ENCODE data around the gene CYS1.
"Not testable (repeated sequence)": the region's sequence is repeated elsewhere in the genome, so short reads cannot be mapped to it uniquely, and the experiment has no call there.

Gene CYS1

GRCh38 chr2:10019602-10020400 lies 60.4 kb downstream of the CYS1 start:
- no peak for DNase-seq (ENCODE audit: low spot score)

DNA sequence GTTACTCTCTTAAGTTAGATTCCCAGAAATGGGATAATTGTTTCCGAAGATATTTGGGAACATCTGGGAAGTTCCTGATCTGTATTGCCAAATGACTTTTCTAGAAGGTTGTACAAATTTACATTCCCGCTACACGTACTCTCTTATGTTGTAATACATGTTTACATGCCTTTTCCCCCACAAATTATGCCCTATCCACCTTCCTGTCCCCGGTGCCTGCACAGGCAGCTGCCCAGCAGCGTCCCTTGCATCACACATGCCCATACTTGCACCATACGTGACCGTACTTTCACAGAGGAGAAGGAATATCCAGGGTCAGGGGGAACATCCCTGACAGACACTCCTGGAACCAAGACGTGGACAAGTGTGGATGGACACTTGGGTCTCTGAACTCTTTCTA lies 61.0 kb downstream of the CYS1 start:
- CTCF ChIA-PET, result interaction anchor here (0.7 to 1.5 kb wide), 2 partner anchors 33 to 35 kb away, joined by 3 to 5 read pairs; no protein-coding TSS in a partner anchor
- DNase-seq (ENCODE audit: low spot score), result peak; percentile 39
- H3K27ac ChIP-seq, result peak overlapping the region; percentile 61
- POLR2A ChIA-PET (ENCODE audit: low non-redundant PET), result no interaction called here
- TF ChIP-seq CTCF (conservative IDR thresholded peaks at IDR 0.05; ENCODE audit: low read depth), result no peak

More at GRCh38 chr2:10019602-10020400, 60.4 kb downstream of the CYS1 start:
- TF ChIP-seq CTCF (conservative IDR thresholded peaks at IDR 0.05; ENCODE audit: low read depth), result no peak
- ChIA-PET POLR2A (ENCODE audit: low non-redundant PET) (no interaction called here), CTCF (interaction anchor here (1.5 kb wide), 1 partner anchor 36 kb away, joined by 5 read pairs; no protein-coding TSS in a partner anchor)
- H3K27ac ChIP-seq, result peak overlapping the region; percentile 61

DNA sequence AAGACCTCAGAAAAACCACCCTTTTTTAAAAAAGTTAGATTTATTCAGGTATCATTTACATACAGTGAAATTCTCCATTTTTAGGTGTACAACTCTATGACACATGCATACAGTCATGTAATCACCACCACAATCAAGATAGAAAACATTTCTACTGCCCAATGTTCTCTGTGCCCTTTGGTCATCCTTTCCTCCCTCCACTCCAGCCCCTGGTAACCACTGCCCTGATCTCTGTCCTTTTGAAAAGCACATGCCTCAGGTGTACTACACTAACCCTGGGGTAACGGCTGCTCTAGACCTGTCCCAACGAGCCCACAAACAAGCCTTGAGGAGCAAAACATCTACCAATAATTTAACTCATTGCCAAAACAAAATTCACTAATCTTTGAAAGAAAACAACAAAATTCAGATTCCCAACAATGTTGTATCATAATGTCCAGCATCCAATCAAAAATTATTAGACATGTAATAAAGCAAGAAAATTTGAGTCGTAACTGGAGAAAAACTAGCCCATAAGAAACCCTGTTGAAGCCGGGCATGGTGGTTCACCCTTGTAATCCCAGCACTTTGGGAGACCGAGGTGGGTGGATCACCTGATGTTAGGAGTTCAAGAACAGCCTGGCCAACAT lies 62.8 kb downstream of the CYS1 start:
- DNase-seq (ENCODE audit: low spot score), result no peak
- no peak for TF ChIP-seq CTCF (conservative IDR thresholded peaks at IDR 0.05; ENCODE audit: low read depth)
- CTCF ChIA-PET, result no interaction called here
- H3K27ac ChIP-seq, result no peak overlapping the region
- POLR2A ChIA-PET (ENCODE audit: low non-redundant PET), result no interaction called here

GRCh38 chr2:10016802-10017258 lies 63.4 kb downstream of the CYS1 start:
- H3K27ac ChIP-seq, result no peak overlapping the region
- no peak for TF ChIP-seq CTCF (conservative IDR thresholded peaks at IDR 0.05; ENCODE audit: low read depth)
- POLR2A ChIA-PET (ENCODE audit: low non-redundant PET), result no interaction called here
- CTCF ChIA-PET, result interaction anchor here (0.6 kb wide), 1 partner anchor 133 kb away, joined by 3 read pairs; no protein-coding TSS in a partner anchor
- no peak for DNase-seq (ENCODE audit: low spot score)

- TF ChIP-seq CTCF (conservative IDR thresholded peaks at IDR 0.05; ENCODE audit: low read depth), result no peak
- CTCF ChIA-PET, result interaction anchor here (0.6 kb wide), 1 partner anchor 132 kb away, joined by 3 read pairs; no protein-coding TSS in a partner anchor
- H3K27ac ChIP-seq, result no peak overlapping the region
- POLR2A ChIA-PET (ENCODE audit: low non-redundant PET), result no interaction called here
- no peak for DNase-seq (ENCODE audit: low spot score)
Measured at GRCh38 chr2:10016001-10016801, 64.0 kb downstream of the CYS1 start.

GRCh38 chr2:10015376-10015989 lies 64.7 kb downstream of the CYS1 start:
- POLR2A ChIA-PET (ENCODE audit: low non-redundant PET); CTCF ChIA-PET; DNase-seq (ENCODE audit: low spot score); H3K27ac ChIP-seq: not testable (repeated sequence)
